Osteoblast (primary cell): ENCODE results near the gene SIDT1. TPM values are rescaled to one million over a fixed set of nuclear protein-coding genes. Genes with fewer than 3 reads are reported as not detected.

Source experiments
- DNase-seq: peaks from one replicate; pipeline ENCODE4 v3.0.0; 2011; ENCODE audit warnings: low spot score, mixed read lengths; ENCODE audit not compliant: insufficient read length; ENCODE audit errors: missing footprints
- H2AFZ ChIP-seq: 2 replicates; pipeline ENCODE4 v1.6.0; 2011; ENCODE audit warnings: mild to moderate bottlenecking, low read length
- H3K27ac ChIP-seq: 2 replicates; pipeline ENCODE4 v1.5.1; 2011; ENCODE audit warnings: mild to moderate bottlenecking, low read depth, low read length, moderate library complexity
- H3K27me3 ChIP-seq: 2 replicates; pipeline ENCODE4 v1.6.0; 2012; ENCODE audit warnings: mild to moderate bottlenecking, control low read depth, inconsistent platforms, low read length, moderate library complexity; ENCODE audit not compliant: insufficient read depth
- H3K36me3 ChIP-seq: 2 replicates; pipeline ENCODE4 v1.5.1; 2011; ENCODE audit warnings: mild to moderate bottlenecking, low read length, control low read depth, moderate library complexity; ENCODE audit not compliant: insufficient read depth
- H3K4me1 ChIP-seq: 2 replicates; pipeline ENCODE4 v1.5.1; 2011; ENCODE audit warnings: mild to moderate bottlenecking, low read length, control low read depth, moderate library complexity; ENCODE audit not compliant: insufficient read depth
- H3K4me2 ChIP-seq: 2 replicates; pipeline ENCODE4 v1.6.0; 2011; ENCODE audit warnings: mild to moderate bottlenecking, low read length; ENCODE audit not compliant: insufficient read depth
- H3K4me3 ChIP-seq: fragments of 200-600 bp; sonication (generic); 3 replicates; pipeline ENCODE4 v1.5.1; 2012; ENCODE audit warnings: mild to moderate bottlenecking, low read length, inconsistent platforms; ENCODE audit not compliant: insufficient read depth
- H3K79me2 ChIP-seq: 2 replicates; pipeline ENCODE4 v1.6.0; 2012; ENCODE audit warnings: mild to moderate bottlenecking, low read length, control low read depth, inconsistent platforms; ENCODE audit not compliant: insufficient read depth
- H3K9me3 ChIP-seq: 2 replicates; pipeline ENCODE4 v1.5.1; 2011; ENCODE audit warnings: low read depth, low read length, control low read depth
- H4K20me1 ChIP-seq: 2 replicates; pipeline ENCODE4 v1.6.0; 2012; ENCODE audit warnings: mild to moderate bottlenecking, low read length, control low read depth; ENCODE audit not compliant: insufficient read depth
- total RNA-seq: library from RNA; depleted of rRNA; stranded (reverse); fragments of >200 nt; gene quantifications from 2 replicates; pipeline ENCODE4 v1.2.3, GENCODE V29; 2012
- TF ChIP-seq, protein P1 (sequence below): IDR thresholded peaks from 2 replicates; pipeline ENCODE4 v1.5.1; 2011; ENCODE audit warnings: mild to moderate bottlenecking, low read depth, low read length, moderate library complexity; ENCODE audit errors: extremely low read depth

Gene SIDT1
- total RNA-seq, 1 donor, result under 0.01 TPM

DNA sequence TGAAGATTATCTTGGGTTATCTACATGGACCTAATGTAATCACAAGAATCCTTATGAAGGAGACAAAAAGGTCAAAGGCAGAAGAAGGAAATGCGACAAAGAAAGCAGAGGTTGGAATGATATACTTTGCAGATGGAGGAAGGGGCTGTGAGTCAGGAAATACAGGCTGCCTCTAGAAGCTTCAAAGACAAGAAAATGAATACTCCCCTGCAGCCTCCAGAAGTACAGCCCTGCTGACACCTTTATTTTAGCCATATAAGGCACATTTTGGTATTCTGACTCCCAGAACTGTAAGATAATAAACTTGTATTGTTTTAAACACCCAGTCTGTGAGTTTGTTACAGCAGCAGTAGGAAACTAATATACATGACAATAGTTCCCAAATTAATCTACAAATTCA lies 58.6 kb downstream of the SIDT1 start:
- Histone ChIP-seq H3K27ac (no peak overlapping the region), H3K4me3 (no peak overlapping the region), H3K4me1 (no peaks in the 10 kb centered on the region), H4K20me1 (no peaks in the 10 kb centered on the region), H3K4me2 (no peak overlapping the region), H3K79me2 (no peaks in the 10 kb centered on the region), H3K27me3 (peaks cover 2% of the 10 kb centered on the region), H3K36me3 (no peaks in the 10 kb centered on the region), H3K9me3 (no peaks in the 10 kb centered on the region), H2AFZ (no peak overlapping the region)
- DNase-seq, result no peak
- TF ChIP-seq, protein P1, sequence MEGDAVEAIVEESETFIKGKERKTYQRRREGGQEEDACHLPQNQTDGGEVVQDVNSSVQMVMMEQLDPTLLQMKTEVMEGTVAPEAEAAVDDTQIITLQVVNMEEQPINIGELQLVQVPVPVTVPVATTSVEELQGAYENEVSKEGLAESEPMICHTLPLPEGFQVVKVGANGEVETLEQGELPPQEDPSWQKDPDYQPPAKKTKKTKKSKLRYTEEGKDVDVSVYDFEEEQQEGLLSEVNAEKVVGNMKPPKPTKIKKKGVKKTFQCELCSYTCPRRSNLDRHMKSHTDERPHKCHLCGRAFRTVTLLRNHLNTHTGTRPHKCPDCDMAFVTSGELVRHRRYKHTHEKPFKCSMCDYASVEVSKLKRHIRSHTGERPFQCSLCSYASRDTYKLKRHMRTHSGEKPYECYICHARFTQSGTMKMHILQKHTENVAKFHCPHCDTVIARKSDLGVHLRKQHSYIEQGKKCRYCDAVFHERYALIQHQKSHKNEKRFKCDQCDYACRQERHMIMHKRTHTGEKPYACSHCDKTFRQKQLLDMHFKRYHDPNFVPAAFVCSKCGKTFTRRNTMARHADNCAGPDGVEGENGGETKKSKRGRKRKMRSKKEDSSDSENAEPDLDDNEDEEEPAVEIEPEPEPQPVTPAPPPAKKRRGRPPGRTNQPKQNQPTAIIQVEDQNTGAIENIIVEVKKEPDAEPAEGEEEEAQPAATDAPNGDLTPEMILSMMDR, result no peak

DNA sequence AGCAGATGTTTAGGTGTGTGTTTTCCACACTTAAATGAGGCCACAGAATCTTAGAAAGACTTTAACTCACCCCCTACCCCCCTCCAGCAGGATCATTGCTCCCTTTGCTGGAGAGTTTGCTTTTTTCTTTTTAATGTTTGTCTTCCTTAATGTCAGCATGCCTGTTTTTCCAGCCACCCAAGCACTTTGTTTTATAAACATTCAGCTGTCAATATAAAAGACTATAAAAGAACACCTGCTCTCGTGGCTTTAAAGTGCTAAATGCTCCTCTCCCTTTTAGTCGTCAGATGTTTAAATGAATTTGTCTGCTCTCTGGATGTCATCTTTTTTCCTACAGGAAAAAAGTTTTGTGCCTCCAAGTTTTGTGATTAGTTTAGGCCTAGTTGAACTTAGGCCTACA lies 61.7 kb downstream of the SIDT1 start:
- no peak overlapping the region for H2AFZ ChIP-seq
- no peak overlapping the region for H3K4me3 ChIP-seq
- H3K4me1 ChIP-seq, result no peaks in the 10 kb centered on the region
- H3K9me3 ChIP-seq, result no peaks in the 10 kb centered on the region
- no peak overlapping the region for H3K4me2 ChIP-seq
- no peaks in the 10 kb centered on the region for H4K20me1 ChIP-seq
- TF ChIP-seq, protein P1, result no peak
- H3K27ac ChIP-seq, result no peak overlapping the region
- no peaks in the 10 kb centered on the region for H3K27me3 ChIP-seq
- no peaks in the 10 kb centered on the region for H3K79me2 ChIP-seq
- no peak for DNase-seq
- no peaks in the 10 kb centered on the region for H3K36me3 ChIP-seq

DNA sequence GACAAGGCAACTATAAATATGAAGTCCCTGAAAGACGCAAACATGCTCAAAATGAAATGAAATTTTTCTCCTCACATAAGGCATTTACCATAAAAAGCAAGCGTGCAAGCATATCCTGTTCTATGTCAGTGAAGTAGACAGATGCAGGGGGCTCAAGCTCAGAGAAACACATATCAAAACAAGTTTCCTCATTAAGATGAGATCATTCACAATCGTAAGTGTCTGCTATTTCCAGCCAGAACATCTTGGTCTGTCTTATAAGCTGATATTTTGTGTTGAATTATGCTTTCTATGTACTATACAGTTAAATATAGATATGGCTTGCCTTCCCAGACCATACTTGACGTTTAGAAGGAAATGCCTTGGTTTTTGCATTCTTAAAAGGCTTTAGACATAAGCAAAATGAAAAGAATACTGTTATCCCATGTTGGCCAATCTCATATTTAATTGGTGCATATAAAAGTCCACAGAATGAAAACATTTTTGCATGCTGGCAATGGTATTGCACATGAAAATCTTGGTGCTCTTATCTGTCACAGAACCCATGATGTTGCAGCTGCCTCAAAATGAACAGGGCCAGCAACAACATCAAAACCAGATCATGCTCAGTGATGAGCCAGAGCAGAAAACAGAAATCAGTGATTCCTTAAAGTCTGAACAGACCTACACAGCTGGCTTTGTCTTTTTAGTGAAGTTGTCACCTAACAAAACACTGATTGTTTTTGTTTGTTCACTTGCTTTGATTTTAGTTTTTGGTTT lies 65.4 kb downstream of the SIDT1 start:
- Histone ChIP-seq H3K9me3 (no peaks in the 10 kb centered on the region), H3K27ac (no peak overlapping the region), H4K20me1 (no peaks in the 10 kb centered on the region), H3K4me1 (no peaks in the 10 kb centered on the region), H2AFZ (no peak overlapping the region), H3K27me3 (peaks cover 7% of the 10 kb centered on the region), H3K79me2 (no peaks in the 10 kb centered on the region), H3K4me3 (no peak overlapping the region), H3K36me3 (no peaks in the 10 kb centered on the region), H3K4me2 (no peak overlapping the region)
- DNase-seq, result no peak
- TF ChIP-seq, protein P1, result no peak

DNA sequence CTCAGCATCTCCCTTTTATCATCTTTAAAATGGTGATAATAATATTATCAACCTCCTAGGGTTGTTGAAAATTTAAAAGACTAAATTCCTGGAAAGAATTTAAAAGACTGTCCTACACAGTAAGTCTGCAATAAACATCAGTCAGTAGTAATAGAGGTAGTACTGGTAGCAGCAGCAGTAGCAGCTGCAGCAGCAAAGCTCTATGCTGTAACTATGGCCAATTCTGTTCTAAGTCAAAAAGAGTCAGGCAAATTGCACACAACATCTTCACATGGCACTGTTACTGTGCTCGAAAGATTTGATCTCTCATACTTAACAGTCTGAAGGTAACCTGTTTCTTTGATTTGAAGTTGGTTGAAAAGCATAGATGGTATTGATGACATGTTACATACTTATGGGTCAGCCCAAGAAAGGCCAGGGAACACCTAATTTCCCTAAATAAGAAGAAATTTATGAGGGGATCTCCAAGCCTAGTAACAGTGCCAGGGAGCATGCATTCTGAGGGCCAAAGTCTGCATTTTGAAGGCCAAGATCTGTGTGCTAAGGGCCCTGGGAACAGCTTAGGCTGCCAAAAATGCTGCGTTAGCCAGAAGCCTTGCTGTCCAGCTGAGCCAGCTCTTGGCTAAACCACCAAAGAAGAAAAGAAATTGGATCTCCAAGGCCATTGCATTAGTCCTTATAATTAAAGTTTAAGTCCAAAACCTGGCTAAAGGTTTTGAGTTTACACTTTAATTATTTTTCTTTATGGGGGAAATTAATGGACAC lies 68.2 kb downstream of the SIDT1 start:
- H3K4me1 ChIP-seq, result no peaks in the 10 kb centered on the region
- H4K20me1 ChIP-seq, result no peaks in the 10 kb centered on the region
- no peak overlapping the region for H3K4me3 ChIP-seq
- no peak for DNase-seq
- TF ChIP-seq, protein P1, result no peak
- no peaks in the 10 kb centered on the region for H3K9me3 ChIP-seq
- H3K27ac ChIP-seq, result no peak overlapping the region
- no peak overlapping the region for H2AFZ ChIP-seq
- no peaks in the 10 kb centered on the region for H3K36me3 ChIP-seq
- H3K27me3 ChIP-seq, result peaks cover 7% of the 10 kb centered on the region
- no peak overlapping the region for H3K4me2 ChIP-seq
- no peaks in the 10 kb centered on the region for H3K79me2 ChIP-seq
